ENCODE measurements around the gene CALML5. TPM values are rescaled to one million over a fixed set of nuclear protein-coding genes. Genes with fewer than 3 reads are reported as not detected.

The CALML5 gene
- polyA plus RNA-seq, 1 donor from 2014 or later: not detected

DNA sequence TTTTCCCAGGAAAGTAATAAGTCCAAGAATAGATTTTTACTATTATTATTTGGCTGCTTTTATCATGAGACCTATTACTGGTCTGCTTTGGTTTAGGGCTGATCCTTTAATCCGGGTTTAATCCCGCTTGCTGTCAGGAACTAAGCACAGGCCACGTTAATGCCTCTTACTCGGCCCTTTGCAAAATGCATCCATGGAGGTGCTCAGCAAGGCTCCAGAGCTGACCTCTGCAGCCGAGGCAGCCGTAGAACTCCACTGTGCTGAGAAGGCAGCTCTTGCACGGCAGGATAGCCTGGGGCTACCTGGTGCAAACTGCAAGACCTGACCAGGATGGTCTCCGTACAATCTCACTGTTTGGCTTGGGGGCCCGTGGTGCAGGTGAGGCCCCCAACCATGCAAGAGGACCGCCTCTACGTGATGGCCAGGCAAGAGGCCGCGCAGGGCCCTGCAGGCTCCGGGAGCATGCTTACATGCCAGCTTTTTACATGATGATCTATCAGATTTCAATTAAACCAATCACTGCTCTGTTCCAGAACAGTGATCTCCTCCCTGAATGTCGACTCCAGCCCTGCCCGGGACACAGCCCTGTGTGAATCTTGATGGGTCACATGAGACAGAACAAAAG, 15.0 kb upstream of the CALML5 start:
- no peak overlapping the region for H3K4me3 Mint-ChIP-seq
- H3K9me3 Mint-ChIP-seq: peaks cover 2 to 5% (median 5%) of the 10 kb centered on the region in 3 donors
- no peaks in the 10 kb centered on the region for H3K36me3 Mint-ChIP-seq
- peaks cover 0 to 3% (median 0%) of the 10 kb centered on the region in 3 donors for H3K4me1 Mint-ChIP-seq
- peaks cover 18% of the 10 kb centered on the region for H3K27me3 Mint-ChIP-seq
- no peak overlapping the region for H3K27ac Mint-ChIP-seq

DNA sequence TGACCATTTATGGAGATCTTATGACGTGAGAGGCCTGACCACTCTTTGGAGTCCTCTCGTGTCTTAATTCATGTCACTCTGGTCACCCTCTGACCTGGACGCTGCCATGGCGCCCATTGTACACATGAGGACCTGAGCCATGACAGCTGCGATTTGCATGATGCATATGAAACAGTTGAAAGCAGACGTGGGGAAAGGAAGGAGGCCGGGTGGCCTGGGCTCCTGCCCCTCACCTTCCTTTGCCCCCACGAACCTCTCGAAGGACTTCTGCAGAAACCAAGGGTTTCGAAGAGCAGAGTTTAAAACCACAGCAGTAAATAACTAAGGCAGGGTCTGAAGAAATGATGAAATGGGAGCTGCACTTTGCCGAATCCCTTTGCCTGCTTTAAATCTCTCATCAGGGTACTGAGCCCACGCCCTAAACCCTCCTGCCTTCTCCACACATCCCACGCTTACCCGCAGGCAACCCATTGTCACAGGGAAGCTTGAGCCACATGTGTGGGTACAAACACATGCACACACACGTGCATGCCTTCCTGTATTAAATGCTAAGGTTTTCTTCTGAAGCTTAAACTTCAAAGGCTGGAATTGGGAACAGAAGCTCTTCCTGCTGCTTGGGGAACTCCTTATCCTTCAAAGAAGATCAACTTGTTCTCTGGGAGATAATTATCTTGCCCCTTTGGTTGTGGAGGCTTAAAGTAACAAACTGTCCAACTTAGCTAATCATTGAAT, 13.7 kb upstream of the CALML5 start:
- H3K36me3 Mint-ChIP-seq: no peaks in the 10 kb centered on the region
- peaks cover 0 to 3% (median 0%) of the 10 kb centered on the region in 3 donors for H3K4me1 Mint-ChIP-seq
- H3K27ac Mint-ChIP-seq: no peak overlapping the region
- H3K9me3 Mint-ChIP-seq: peaks cover 0 to 2% (median 2%) of the 10 kb centered on the region in 3 donors
- peaks cover 18% of the 10 kb centered on the region for H3K27me3 Mint-ChIP-seq
- no peak overlapping the region for H3K4me3 Mint-ChIP-seq

DNA sequence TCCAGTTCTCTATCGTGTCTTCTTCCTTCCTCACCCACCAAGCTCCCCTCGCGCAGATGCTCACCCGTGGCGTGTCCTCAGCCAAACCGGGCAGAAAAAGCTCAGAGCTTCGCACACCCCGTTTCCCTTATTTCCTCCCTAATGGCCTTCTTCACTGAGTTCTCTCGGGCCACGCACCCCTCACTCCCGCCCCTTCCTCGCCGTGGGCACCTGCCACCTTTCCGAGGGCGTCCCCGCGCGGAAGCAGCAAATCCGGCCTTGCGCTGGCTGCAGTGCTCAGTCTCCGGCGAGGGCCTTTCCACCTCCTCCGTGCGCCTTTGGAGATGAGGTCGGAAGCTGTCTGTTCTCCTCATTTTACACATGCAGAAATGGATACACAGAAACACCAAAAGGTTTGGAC, 13.0 kb upstream of the CALML5 start:
- Mint-ChIP-seq H3K4me1 (peaks cover 0 to 3% (median 0%) of the 10 kb centered on the region in 3 donors), H3K36me3 (no peaks in the 10 kb centered on the region)

DNA sequence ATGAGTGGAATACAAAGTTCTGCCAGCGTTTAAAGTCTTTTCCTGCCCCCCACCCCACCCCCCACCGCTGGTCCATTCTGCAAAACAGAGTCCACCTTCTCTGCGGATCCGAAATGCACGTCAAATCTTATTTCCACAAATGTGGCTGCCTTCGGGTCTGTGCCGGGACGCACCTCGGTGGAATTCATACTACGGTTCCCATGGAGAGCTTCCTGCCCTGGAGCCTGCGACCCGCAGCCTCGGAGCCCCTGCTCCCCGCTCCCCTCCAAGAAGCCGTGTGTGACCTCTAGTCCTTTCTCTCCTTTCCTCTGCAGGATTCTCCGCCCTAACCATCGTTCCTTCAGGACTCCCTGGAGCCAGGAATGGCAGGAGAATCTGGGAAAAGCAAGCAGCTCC, 12.5 kb upstream of the CALML5 start:
- Mint-ChIP-seq H3K36me3 (no peaks in the 10 kb centered on the region), H3K9me3 (peaks cover 0 to 2% (median 2%) of the 10 kb centered on the region in 3 donors), H3K4me3 (no peak overlapping the region), H3K4me1 (peaks cover 0 to 3% (median 0%) of the 10 kb centered on the region in 3 donors), H3K27ac (no peak overlapping the region), H3K27me3 (peaks cover 18% of the 10 kb centered on the region)

More for the DNA sequence above, 13.0 kb upstream of the CALML5 start:
- H3K4me3 Mint-ChIP-seq: no peak overlapping the region
- H3K27ac Mint-ChIP-seq: no peak overlapping the region
- peaks cover 18% of the 10 kb centered on the region for H3K27me3 Mint-ChIP-seq
- H3K9me3 Mint-ChIP-seq: peaks cover 0 to 2% (median 2%) of the 10 kb centered on the region in 3 donors

DNA sequence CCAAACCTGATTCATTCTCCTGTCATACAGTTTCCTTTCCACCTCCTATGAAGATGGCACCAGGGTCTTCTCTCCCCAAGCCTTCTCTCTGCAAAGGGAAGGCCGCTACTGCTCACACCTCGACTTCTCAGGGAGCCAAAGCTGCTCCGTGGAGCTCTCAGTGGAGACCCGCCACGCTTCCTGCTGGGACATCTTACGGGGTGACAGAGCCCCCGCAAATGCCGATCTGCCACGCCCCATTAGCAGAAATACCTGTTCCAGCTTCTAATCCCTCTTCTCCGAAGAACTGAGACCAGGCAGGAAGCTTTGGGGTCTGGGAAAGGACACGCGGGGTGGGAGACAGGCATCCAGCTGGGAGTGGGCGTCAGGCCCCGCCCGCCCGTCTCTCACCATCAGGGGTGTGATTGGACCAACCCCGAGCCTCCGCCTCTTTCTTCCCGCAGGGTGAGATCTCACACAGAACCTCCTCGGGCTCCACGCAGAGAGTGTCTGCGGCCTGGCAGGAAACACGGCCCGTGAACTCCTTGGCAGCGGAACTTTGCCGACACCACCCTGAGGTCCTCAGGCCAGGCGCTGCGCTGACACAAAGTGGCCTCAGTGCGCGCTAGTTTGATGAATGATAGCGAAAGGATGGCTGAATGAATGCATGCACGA, 12.0 kb upstream of the CALML5 start:
- Mint-ChIP-seq H3K4me1 (peaks cover 0 to 3% (median 0%) of the 10 kb centered on the region in 3 donors), H3K27ac (no peak overlapping the region), H3K27me3 (peaks cover 13% of the 10 kb centered on the region)

DNA sequence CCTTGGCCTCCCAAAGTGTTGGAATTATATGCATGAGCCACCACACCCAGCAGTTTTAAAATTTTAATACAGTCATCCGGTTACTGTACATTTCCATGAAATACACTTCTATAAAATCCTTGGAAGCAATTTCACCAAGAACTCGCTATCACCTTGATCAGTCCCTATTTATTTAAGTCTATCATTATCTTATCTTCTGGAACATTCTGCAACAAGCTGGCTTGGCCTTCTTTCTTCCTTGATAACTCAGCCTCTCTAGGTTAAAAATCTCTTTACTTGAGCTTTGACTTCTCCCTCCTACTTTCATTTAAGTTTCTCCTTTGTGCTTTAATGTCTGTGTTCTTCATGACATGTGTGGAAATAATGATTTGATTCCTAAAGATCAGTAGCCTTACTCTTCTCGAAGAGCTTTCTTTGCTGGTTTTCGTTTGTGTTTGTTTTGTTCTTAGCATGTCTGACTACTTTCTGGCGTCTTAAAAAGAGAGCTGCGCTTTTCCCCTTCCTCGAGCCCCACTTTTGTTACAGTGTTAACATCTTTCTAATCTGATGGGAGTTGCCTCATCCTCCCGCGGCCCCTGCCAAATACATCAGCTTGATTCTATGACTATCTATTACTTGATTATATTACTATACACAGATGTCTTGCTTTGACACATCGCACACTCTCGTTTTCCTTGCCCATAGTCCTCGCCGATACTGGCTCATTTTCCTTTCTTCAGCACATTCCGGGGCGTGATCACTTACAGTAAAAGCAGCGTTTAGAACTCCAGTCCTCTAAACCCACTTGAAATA, 11.1 kb upstream of the CALML5 start:
- Mint-ChIP-seq H3K4me3 (no peak overlapping the region), H3K27me3 (peaks cover 9% of the 10 kb centered on the region), H3K36me3 (no peaks in the 10 kb centered on the region), H3K27ac (no peak overlapping the region), H3K9me3 (peaks cover 0 to under 1% (median 0%) of the 10 kb centered on the region in 3 donors), H3K4me1 (peaks cover 0 to 3% (median 0%) of the 10 kb centered on the region in 3 donors)

More for the DNA sequence above, 12.0 kb upstream of the CALML5 start:
- no peaks in the 10 kb centered on the region for H3K36me3 Mint-ChIP-seq
- H3K9me3 Mint-ChIP-seq: peaks cover 0 to 2% (median 0%) of the 10 kb centered on the region in 3 donors
- H3K4me3 Mint-ChIP-seq: no peak overlapping the region

DNA sequence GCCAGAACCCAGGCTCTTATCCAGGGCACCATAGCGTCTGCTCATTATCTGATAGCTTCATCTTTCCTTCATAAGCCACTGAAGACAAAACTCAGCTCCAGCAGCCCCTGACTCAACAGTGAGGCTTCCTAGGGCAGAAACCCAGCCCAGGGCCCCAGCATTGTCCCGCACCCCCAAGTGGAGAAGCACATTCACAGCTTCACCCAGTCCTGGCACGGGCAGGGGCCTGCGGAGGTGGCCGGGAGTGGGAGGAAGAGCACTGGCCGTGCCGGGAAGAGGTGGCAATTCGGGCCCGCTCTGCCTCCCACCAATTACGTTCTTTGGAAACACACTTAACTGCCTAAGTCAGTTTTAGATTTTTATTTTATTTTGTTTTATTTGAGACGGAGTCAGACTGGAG, 10.3 kb upstream of the CALML5 start:
- no peaks in the 10 kb centered on the region for H3K9me3 Mint-ChIP-seq
- no peak overlapping the region for H3K27ac Mint-ChIP-seq
- H3K36me3 Mint-ChIP-seq: no peaks in the 10 kb centered on the region
- H3K4me1 Mint-ChIP-seq: peaks cover 0 to 3% (median 0%) of the 10 kb centered on the region in 3 donors
- H3K27me3 Mint-ChIP-seq: peaks cover 3% of the 10 kb centered on the region
- H3K4me3 Mint-ChIP-seq: no peak overlapping the region

DNA sequence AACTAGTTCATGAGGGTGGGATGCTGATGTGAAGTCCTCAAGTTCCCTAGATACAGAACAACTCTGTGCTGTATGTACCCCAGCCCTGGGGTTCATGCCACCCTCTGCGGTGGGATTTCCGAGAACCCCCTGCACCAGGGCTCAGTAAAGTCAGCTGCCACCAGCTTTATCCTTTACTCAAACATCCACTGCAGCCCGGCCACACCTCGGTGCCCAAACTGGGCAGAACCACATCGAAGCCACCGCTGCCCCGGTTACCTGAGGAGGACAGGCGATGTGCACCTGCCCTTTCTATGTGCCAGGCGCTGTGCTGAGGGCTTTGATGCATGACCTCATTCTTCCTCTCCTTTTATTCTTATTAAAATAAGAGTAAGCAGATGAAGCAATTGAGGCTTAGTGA, 9.9 kb upstream of the CALML5 start:
- Mint-ChIP-seq H3K36me3 (no peaks in the 10 kb centered on the region), H3K4me3 (no peak overlapping the region), H3K27me3 (peaks cover 3% of the 10 kb centered on the region), H3K27ac (no peak overlapping the region), H3K9me3 (no peaks in the 10 kb centered on the region), H3K4me1 (peaks cover 0 to 3% (median 0%) of the 10 kb centered on the region in 3 donors)

DNA sequence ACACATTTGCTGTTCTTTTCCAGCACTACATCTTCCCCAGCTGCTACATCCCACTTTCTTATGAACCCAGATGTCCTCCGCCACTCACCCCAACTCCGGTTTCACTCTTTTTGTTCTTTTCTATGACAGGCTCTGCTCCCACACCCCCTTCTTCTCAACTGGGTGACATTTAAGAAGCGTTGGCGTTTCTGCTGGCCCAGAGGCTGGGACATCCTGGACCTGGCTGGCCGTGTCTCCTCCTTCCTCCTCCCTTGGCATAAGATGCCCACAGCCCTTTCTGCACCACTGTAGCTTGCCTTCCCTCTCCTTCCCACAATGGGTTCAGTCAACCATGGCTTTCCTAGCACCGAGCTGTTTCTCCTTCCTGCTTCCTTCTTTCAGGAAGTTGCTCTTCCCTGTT, 9.4 kb upstream of the CALML5 start:
- no peak overlapping the region for H3K27ac Mint-ChIP-seq
- H3K36me3 Mint-ChIP-seq: no peaks in the 10 kb centered on the region
- peaks cover 0 to 3% (median 0%) of the 10 kb centered on the region in 3 donors for H3K4me1 Mint-ChIP-seq
- H3K27me3 Mint-ChIP-seq: peaks cover 3% of the 10 kb centered on the region
- no peak overlapping the region for H3K4me3 Mint-ChIP-seq
- no peaks in the 10 kb centered on the region for H3K9me3 Mint-ChIP-seq

DNA sequence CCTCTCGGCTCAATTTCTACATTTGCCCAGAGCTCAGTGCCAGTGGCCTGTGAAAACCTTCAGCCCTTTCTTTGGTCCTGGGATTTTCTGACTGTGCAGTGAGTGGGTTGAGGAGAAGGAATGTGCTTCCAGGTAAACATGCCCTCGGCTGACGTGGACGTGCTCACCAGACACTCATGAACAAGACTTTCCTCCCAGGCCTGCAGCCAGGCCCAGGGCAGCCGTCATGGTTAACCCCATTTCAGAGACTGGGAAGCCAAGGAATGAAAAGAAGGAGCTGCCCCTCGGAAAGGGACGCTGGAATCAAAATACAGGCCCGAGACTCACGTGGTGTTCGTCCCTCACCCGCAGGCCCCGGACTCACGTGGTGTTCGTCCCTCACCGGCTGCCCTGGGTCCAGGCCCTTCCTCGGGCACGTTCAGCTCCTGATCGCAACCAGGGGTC, 8.8 kb upstream of the CALML5 start:
- no peak overlapping the region for H3K4me3 Mint-ChIP-seq
- no peak overlapping the region for H3K27ac Mint-ChIP-seq
- H3K9me3 Mint-ChIP-seq: no peaks in the 10 kb centered on the region
- peaks cover 0 to 3% (median 0%) of the 10 kb centered on the region in 3 donors for H3K4me1 Mint-ChIP-seq
- H3K36me3 Mint-ChIP-seq: peaks cover 1% of the 10 kb centered on the region
- peaks cover 3% of the 10 kb centered on the region for H3K27me3 Mint-ChIP-seq

DNA sequence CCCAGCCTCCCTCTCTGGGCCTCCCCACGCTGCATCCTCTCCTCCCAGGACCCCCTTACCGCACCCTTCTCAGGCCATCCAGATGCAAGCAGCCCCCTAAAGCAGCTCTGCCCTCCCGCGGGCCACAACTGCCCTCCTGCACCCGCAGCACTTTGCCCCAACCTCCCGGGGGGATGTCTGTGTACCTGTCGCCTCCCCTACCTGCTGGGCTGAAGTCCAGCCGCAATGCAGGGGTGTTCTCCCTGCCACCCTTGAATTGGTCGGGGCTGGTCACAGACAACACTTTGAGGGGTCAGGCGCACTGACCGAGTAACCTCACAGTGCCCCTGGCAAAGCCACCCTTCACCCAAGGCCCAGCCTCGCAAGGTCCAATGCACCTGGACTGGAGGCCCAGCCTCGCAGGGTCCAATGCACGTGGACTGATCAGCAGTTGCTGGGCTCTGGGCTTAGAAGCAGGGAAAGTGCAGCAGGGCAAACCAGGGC, 8.3 kb upstream of the CALML5 start:
- Mint-ChIP-seq H3K27ac (no peak overlapping the region), H3K27me3 (peaks cover 1% of the 10 kb centered on the region), H3K36me3 (peaks cover 3% of the 10 kb centered on the region), H3K9me3 (no peaks in the 10 kb centered on the region), H3K4me3 (no peak overlapping the region), H3K4me1 (peaks cover 0 to 3% (median 0%) of the 10 kb centered on the region in 3 donors)

DNA sequence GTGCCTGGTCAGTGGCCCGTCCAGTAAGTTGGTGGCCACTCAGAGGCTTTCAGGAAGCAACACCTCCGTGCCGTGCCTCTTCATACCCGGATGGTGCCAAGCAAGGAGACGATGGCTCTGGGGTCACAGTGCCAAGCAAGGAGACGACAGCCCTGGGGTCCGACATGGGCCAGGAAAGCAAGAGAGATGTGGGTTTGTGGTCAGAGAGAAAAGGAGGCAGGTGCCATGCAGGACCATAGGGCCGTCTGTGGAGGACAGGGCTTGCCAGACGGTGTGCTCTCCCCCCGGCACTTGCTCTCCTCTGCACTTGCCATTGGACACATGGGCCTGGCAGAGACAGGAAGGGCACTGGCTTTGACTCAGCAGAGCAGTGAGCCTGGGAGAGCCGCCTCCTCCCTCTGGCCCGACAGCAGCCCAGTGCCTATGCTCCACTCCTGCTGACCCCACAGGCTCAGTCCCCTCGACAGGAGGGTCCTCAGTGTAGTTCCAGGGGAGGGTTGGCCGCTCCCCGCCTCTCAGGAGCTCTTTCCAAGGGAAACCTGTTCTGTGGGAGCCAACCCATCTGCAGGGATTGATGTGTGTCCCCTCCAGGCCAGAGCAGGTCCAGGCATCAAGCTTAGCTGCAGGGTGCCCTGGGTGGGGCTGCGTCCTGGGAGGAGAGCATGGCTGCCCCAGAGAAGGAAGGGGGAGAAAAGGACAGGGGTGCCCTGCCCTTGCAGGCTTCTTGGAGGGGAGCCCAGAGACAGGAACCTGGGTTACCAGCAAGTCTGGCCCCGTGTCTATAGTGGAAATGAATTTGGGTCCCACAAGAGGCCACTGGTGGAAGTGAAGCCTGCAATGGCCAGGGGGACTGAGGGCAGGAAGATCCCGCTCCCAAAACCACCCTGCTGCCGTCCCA, 7.6 kb upstream of the CALML5 start:
- peaks cover 0 to 1% (median 0%) of the 10 kb centered on the region in 3 donors for H3K4me1 Mint-ChIP-seq
- H3K4me3 Mint-ChIP-seq: no peak overlapping the region
- H3K9me3 Mint-ChIP-seq: no peaks in the 10 kb centered on the region
- peak overlapping the region in 1 of 3 donors; percentile 86 for H3K27ac Mint-ChIP-seq
- H3K27me3 Mint-ChIP-seq: peaks cover 4% of the 10 kb centered on the region
- H3K36me3 Mint-ChIP-seq: peaks cover 3% of the 10 kb centered on the region

DNA sequence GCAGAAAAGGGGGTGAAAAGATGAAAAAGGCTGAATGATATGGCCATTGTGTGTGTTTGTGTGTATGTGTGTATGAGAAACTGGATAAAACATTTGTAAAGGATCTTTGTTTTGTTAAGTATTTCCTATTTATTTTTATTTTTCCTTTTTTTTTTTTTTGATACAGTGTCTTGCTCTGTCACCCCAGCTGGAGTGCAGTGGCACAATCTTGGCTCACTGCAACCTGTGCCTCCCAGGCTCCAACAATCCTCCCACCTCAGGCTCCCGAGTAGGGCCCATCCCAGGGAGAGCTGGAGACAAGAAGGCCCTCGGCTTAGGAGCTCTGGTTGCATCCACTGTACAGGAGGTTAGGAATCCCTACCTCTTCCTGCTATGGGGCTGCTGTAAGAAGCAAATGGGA, 6.9 kb upstream of the CALML5 start:
- no peaks in the 10 kb centered on the region for H3K4me1 Mint-ChIP-seq
- no peak overlapping the region for H3K4me3 Mint-ChIP-seq
- peaks cover 3% of the 10 kb centered on the region for H3K36me3 Mint-ChIP-seq
- H3K27me3 Mint-ChIP-seq: peaks cover 6% of the 10 kb centered on the region
- peak overlapping the region in 1 of 3 donors; percentile 86 for H3K27ac Mint-ChIP-seq
- no peaks in the 10 kb centered on the region for H3K9me3 Mint-ChIP-seq
